Thyroid gland (tissue), 4 donors: ENCODE data around the gene LDB3. TPM values are rescaled to one million over a fixed set of nuclear protein-coding genes. Genes with fewer than 3 reads are reported as not detected.
A peak's percentile ranks its signal among the peaks of the same experiment; 100 is the strongest.

Source experiments
- DNase-seq, 2 donors: peaks; one replicate each; pipeline ENCODE4 v3.0.0-alpha.2; 2019
- H3K27ac ChIP-seq, 3 donors: fragments of 200-600 bp; sonication (generic); 1 replicate in 2 of 3; 2 replicates in 1 of 3; pipeline ENCODE4 v1.5.1; 2016 to 2019; ENCODE audit warnings: mild to moderate bottlenecking in 1 of 3, moderate library complexity in 1 of 3
- H3K27me3 ChIP-seq: fragments of 200-600 bp; sonication (generic); one replicate; pipeline ENCODE4 v1.5.1; 2019
- H3K36me3 ChIP-seq, 2 donors: fragments of 200-600 bp; sonication (generic); one replicate each; pipeline ENCODE4 v1.5.1; 2016 to 2019
- H3K4me1 ChIP-seq, 2 donors: fragments of 200-600 bp; sonication (generic); one replicate each; pipeline ENCODE4 v1.5.1; 2017 to 2019
- H3K4me3 ChIP-seq, 3 donors: fragments of 200-600 bp; sonication (generic); replicated peaks in 1 of 3; 1 replicate in 2 of 3; 2 replicates in 1 of 3; pipeline ENCODE4 v1.5.1; 2016; ENCODE audit warnings: mild to moderate bottlenecking in 1 of 3
- H3K9me3 ChIP-seq: fragments of 200-600 bp; sonication (generic); one replicate; pipeline ENCODE4 v1.5.1; 2017
- CTCF ChIP-seq, 6 experiments: fragments of 200-600 bp in 3 of 6; fragments of 450-650 bp in 3 of 6; sonication (generic) in 3 of 6; IDR thresholded peaks; one replicate each; pipeline ENCODE4 v1.5.1; 2016 to 2019; ENCODE audit warnings: antibody characterized with exemption in 6 of 6, mild to moderate bottlenecking in 2 of 6, inconsistent platforms in 1 of 6, moderate library complexity in 1 of 6
- POLR2A ChIP-seq, 2 donors: fragments of 450-650 bp; IDR thresholded peaks; one replicate each; pipeline ENCODE4 v1.6.1; 2017; ENCODE audit warnings: antibody characterized with exemption in 2 of 2, mild to moderate bottlenecking in 2 of 2, moderate library complexity in 1 of 2
- WGBS, 2 donors: methylation state at CpG; one replicate each; pipeline ENCODE4 v1.1.5; 2017; 5-methylcytosine and 5-hydroxymethylcytosine counted together
- intact Hi-C: fragments of 100-400 bp; cut with DNase I; formaldehyde crosslinking; loops from one replicate; pipeline ENCODE4 v1.15.1; 2023
- total RNA-seq, 4 donors: library from RNA; depleted of rRNA; stranded (reverse); fragments of >200 nt; gene quantifications; one replicate each; pipeline ENCODE4 v1.2.3, GENCODE V29; 2016

Gene LDB3
- total RNA-seq, 4 donors from 2014 or later = 1.5 to 5.5 (median 1.9) TPM

- Histone ChIP-seq H3K4me1 (peaks cover 17 to 39% of the 10 kb centered on the region in 2 donors), H3K9me3 (no peaks in the 10 kb centered on the region), H3K4me3 (no peak overlapping the region), H3K27me3 (no peaks in the 10 kb centered on the region), H3K27ac (no peak overlapping the region), H3K36me3 (no peaks in the 10 kb centered on the region)
- TF ChIP-seq CTCF (IDR thresholded peaks at IDR 0.05) = no peak
- no peak for TF ChIP-seq POLR2A (IDR thresholded peaks at IDR 0.05)
- WGBS, 2 donors = 74 to 80% methylated on average over 2 to 8 of the region's 8 CpGs
- DNase-seq = no peak
- intact Hi-C loops = no loop called here
Observed at GRCh38 chr10:86670290-86670811, 2.0 kb downstream of the LDB3 start.

GRCh38 chr10:86670876-86671275 is 2.6 kb downstream of the LDB3 start:
- no peaks in the 10 kb centered on the region for H3K27me3 ChIP-seq
- WGBS, 2 donors = 89 to 90% methylated on average over 6 to 8 of the region's 8 CpGs
- intact Hi-C loops = no loop called here
- H3K4me3 ChIP-seq = no peak overlapping the region
- H3K27ac ChIP-seq = no peak overlapping the region
- DNase-seq = no peak
- H3K36me3 ChIP-seq = no peaks in the 10 kb centered on the region
- no peak for TF ChIP-seq POLR2A (IDR thresholded peaks at IDR 0.05)
- no peak for TF ChIP-seq CTCF (IDR thresholded peaks at IDR 0.05)
- no peaks in the 10 kb centered on the region for H3K9me3 ChIP-seq
- H3K4me1 ChIP-seq = peaks cover 17 to 39% of the 10 kb centered on the region in 2 donors

- 75 to 92% methylated on average over 3 of the region's 3 CpGs for WGBS, 2 donors
- no peak for DNase-seq
- Histone ChIP-seq H3K36me3 (no peaks in the 10 kb centered on the region), H3K4me3 (no peak overlapping the region), H3K27me3 (no peaks in the 10 kb centered on the region), H3K9me3 (no peaks in the 10 kb centered on the region), H3K4me1 (peaks cover 17 to 39% of the 10 kb centered on the region in 2 donors), H3K27ac (no peak overlapping the region)
- intact Hi-C loops = no loop called here
- TF ChIP-seq POLR2A (IDR thresholded peaks at IDR 0.05) (no peak), CTCF (IDR thresholded peaks at IDR 0.05) (no peak)
Observed at GRCh38 chr10:86671419-86671818, 3.1 kb downstream of the LDB3 start.

DNA sequence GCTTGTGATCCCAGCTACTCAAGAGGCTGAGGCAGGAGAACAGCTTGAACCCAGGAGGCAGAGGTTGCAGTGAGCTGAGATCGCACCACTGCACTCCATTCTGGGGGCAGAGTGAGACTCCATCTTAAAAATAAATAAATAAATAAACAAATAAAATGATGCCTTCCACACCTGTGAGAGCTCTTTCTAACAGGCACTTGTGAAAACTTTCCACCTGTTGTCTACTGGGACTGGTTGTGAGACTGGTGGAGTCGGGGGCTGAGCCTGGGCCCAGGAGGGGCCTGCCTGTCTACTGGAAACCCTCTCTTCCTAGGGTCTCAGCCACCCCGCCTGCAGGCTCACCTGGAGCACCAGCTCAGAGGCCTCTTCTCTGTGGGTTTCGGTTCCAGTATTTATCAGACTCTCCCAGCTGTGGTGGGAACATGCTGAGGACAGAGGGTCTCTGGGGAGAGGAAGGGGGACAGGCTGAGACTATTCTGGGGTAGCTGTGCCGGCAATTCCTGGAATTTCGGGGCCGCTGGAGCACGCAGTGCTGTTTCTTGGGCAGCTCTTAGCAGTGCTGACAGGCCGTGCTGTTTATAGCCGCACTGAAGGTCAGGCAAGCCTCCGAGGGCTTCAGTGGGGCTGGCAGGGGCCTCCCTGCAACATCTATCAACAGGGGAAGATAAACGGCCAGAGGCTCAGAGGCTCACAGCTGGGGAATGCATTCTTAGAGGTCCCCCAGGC is 3.8 kb downstream of the LDB3 start:
- Histone ChIP-seq H3K9me3 (no peaks in the 10 kb centered on the region), H3K4me1 (peaks cover 17 to 39% of the 10 kb centered on the region in 2 donors), H3K4me3 (no peak overlapping the region), H3K27me3 (no peaks in the 10 kb centered on the region), H3K36me3 (no peaks in the 10 kb centered on the region), H3K27ac (no peak overlapping the region)
- WGBS, 2 donors = 53 to 62% methylated on average over 12 of the region's 12 CpGs
- intact Hi-C loops = no loop called here
- TF ChIP-seq POLR2A (IDR thresholded peaks at IDR 0.05) (no peak), CTCF (IDR thresholded peaks at IDR 0.05) (no peak)
- peak; percentile 11 to 17 for DNase-seq

- Histone ChIP-seq H3K4me3 (no peak overlapping the region), H3K27ac (peak overlapping the region in 2 of 3 donors; percentile 7 to 21), H3K27me3 (no peaks in the 10 kb centered on the region), H3K36me3 (no peaks in the 10 kb centered on the region), H3K9me3 (no peaks in the 10 kb centered on the region), H3K4me1 (peaks cover 17 to 39% of the 10 kb centered on the region in 2 donors)
- intact Hi-C loops = no loop called here
- 50 to 57% methylated on average over 6 of the region's 6 CpGs for WGBS, 2 donors
- DNase-seq = no peak
- no peak for TF ChIP-seq POLR2A (IDR thresholded peaks at IDR 0.05)
- TF ChIP-seq CTCF (IDR thresholded peaks at IDR 0.05) = no peak
Observed at GRCh38 chr10:86673216-86673826, 5.0 kb downstream of the LDB3 start.
